ENCODE results near the gene SPINDOC. TPM values are rescaled to one million over a fixed set of nuclear protein-coding genes. Genes with fewer than 3 reads are reported as not detected.

Gene SPINDOC
- total and polyA plus RNA-seq, 9 of the 15 experiments (the other 6 are each of a cell fraction or from before 2014, with no cell fraction given) = 0.70 to 36.3 (median 19.6) TPM

DNA sequence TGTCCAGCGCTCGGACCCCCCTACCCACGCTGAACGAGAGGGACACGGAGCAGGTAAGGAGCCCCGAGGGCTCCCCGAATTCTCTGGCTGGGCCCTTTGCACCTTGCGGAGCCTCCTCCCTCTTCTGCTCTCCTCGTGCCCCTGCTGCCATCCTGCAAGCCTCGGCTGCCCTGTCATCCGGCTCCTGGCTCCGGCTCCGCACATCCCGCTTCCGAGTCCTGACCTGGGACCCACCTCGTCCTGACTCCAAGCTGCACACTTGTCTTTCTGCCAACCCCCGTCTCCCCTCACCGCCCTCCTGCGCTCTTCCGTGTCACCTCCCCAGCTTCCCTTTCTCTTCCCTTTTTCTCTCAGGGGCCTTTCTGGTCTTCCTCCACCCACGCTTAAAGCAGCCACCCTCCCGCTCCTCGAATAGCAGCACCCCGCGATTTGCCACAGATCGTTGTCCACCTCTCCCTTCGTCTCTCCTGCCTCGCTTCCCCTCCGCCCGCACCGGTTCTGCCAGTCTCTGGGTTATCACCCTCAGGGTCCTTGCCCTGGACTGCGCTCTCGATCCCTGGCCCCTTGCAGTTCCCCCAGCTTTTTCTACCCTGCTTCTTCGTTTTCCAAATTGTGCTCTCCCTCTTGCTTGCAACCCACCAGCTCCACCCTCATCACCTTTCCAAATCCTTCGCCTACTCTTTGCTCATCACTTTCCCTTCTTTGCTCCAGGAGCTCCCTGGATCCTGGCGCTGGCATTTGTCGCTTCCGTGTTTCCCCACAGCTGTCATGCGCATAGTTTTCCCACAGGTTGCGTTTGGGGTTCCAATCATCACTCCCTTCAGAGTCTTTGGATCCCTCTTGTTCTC, 26.5 kb downstream of the SPINDOC start (continued):
- TF ChIP-seq, protein P1, sequence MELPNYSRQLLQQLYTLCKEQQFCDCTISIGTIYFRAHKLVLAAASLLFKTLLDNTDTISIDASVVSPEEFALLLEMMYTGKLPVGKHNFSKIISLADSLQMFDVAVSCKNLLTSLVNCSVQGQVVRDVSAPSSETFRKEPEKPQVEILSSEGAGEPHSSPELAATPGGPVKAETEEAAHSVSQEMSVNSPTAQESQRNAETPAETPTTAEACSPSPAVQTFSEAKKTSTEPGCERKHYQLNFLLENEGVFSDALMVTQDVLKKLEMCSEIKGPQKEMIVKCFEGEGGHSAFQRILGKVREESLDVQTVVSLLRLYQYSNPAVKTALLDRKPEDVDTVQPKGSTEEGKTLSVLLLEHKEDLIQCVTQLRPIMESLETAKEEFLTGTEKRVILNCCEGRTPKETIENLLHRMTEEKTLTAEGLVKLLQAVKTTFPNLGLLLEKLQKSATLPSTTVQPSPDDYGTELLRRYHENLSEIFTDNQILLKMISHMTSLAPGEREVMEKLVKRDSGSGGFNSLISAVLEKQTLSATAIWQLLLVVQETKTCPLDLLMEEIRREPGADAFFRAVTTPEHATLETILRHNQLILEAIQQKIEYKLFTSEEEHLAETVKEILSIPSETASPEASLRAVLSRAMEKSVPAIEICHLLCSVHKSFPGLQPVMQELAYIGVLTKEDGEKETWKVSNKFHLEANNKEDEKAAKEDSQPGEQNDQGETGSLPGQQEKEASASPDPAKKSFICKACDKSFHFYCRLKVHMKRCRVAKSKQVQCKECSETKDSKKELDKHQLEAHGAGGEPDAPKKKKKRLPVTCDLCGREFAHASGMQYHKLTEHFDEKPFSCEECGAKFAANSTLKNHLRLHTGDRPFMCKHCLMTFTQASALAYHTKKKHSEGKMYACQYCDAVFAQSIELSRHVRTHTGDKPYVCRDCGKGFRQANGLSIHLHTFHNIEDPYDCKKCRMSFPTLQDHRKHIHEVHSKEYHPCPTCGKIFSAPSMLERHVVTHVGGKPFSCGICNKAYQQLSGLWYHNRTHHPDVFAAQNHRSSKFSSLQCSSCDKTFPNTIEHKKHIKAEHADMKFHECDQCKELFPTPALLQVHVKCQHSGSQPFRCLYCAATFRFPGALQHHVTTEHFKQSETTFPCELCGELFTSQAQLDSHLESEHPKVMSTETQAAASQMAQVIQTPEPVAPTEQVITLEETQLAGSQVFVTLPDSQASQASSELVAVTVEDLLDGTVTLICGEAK (IDR thresholded peaks at IDR 0.05) = peak; percentile 63; the same call in 1 of the 2 replicates
- TF ChIP-seq, protein P1 (CRISPR knock-in tag; IDR thresholded peaks at IDR 0.05) = no peak
- TF ChIP-seq KDM5B (IDR thresholded peaks at IDR 0.05; ENCODE audit: insufficient replicate concordance, low read depth, low read length) (no peak), TRIM28 (IDR thresholded peaks at IDR 0.05) (no peak), NFIC (IDR thresholded peaks at IDR 0.05) (peak; percentile 31; the same call in 1 of the 2 replicates), POLR2AphosphoS2 (IDR thresholded peaks at IDR 0.05; ENCODE audit: low read length) (no peak), RBM25 (IDR thresholded peaks at IDR 0.05; ENCODE audit: low read depth, low read length, severe bottlenecking) (no peak), ZNF146 (CRISPR knock-in tag; IDR thresholded peaks at IDR 0.05; ENCODE audit: unreplicated experiment) (no peak), HMGN3 (IDR thresholded peaks at IDR 0.05; ENCODE audit: borderline replicate concordance, extremely low read depth, insufficient read length, low read depth, low read length) (peak; percentile 11), MAFK (IDR thresholded peaks at IDR 0.05; ENCODE audit: low read length) (no peak), ERF (CRISPR knock-in tag; IDR thresholded peaks at IDR 0.05) (no peak), HSF4 (CRISPR knock-in tag; IDR thresholded peaks at IDR 0.05; ENCODE audit: borderline replicate concordance) (no peak), PRMT5 (CRISPR knock-in tag; IDR thresholded peaks at IDR 0.05) (0 out of 2 replicates have a peak, but pooled peaks have one; percentile 2), ZNF134 (CRISPR knock-in tag; conservative IDR thresholded peaks at IDR 0.05) (no peak), ZSCAN29 (IDR thresholded peaks at IDR 0.05) (no peak), XRCC5 (IDR thresholded peaks at IDR 0.05; ENCODE audit: low read depth, low read length) (no peak), TEAD1 (CRISPR knock-in tag; IDR thresholded peaks at IDR 0.05) (peak in 1 of 2 experiments; percentile 54; a peak in 1 of 4 replicates), POLR2A (conservative IDR thresholded peaks at IDR 0.05) (no peak), ZNF217 (CRISPR knock-in tag; IDR thresholded peaks at IDR 0.05) (no peak)
- TF ChIP-seq, protein P2, sequence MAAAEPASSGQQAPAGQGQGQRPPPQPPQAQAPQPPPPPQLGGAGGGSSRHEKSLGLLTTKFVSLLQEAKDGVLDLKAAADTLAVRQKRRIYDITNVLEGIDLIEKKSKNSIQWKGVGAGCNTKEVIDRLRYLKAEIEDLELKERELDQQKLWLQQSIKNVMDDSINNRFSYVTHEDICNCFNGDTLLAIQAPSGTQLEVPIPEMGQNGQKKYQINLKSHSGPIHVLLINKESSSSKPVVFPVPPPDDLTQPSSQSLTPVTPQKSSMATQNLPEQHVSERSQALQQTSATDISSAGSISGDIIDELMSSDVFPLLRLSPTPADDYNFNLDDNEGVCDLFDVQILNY (CRISPR knock-in tag; IDR thresholded peaks at IDR 0.05) = no peak

Measured in K562 (cell line).